Liver (tissue), 9 donors: Measurements from ENCODE around the gene NOL4L. TPM values are rescaled to one million over a fixed set of nuclear protein-coding genes. Genes with fewer than 3 reads are reported as not detected.

Experiments
- DNase-seq: peaks from one replicate; pipeline ENCODE4 v3.0.0-alpha.2; 2017; ENCODE audit warnings: low spot score
- H3K27ac ChIP-seq, 2 donors: one replicate each; pipeline ENCODE4 v1.7.0; 2013; ENCODE audit warnings: inconsistent platforms in 2 of 2, low read length in 2 of 2, control low read depth in 1 of 2, low read depth in 1 of 2, mild to moderate bottlenecking in 1 of 2
- H3K27me3 ChIP-seq, 4 donors: one replicate each; pipeline versions ENCODE4 v1.6.1 to v1.7.0; 2013; ENCODE audit warnings: low read length in 3 of 4, inconsistent platforms in 1 of 4, mild to moderate bottlenecking in 1 of 4, moderate library complexity in 1 of 4; ENCODE audit not compliant: control insufficient read depth in 4 of 4, insufficient read depth in 4 of 4
- H3K36me3 ChIP-seq, 4 donors: one replicate each; pipeline versions ENCODE4 v1.6.1 to v1.7.0; 2013; ENCODE audit warnings: low read length in 3 of 4, mild to moderate bottlenecking in 3 of 4, low read depth in 1 of 4, moderate library complexity in 1 of 4; ENCODE audit not compliant: control insufficient read depth in 4 of 4, insufficient read depth in 3 of 4
- H3K4me1 ChIP-seq, 4 donors: one replicate each; pipeline versions ENCODE4 v1.6.1 to v1.7.0; 2013; ENCODE audit warnings: low read length in 3 of 4, mild to moderate bottlenecking in 3 of 4, moderate library complexity in 1 of 4; ENCODE audit not compliant: control insufficient read depth in 4 of 4, insufficient read depth in 4 of 4
- H3K4me3 ChIP-seq, 3 donors: one replicate each; pipeline versions ENCODE4 v1.6.1 to v1.7.0; 2013; ENCODE audit warnings: low read length in 3 of 3, control low read depth in 1 of 3, low read depth in 1 of 3, mild to moderate bottlenecking in 1 of 3
- H3K9ac ChIP-seq, 2 donors: one replicate each; pipeline ENCODE4 v1.7.0; 2013; ENCODE audit warnings: low read length in 2 of 2, mild to moderate bottlenecking in 2 of 2, moderate library complexity in 2 of 2, control low read depth in 1 of 2, low read depth in 1 of 2
- H3K9me3 ChIP-seq, 4 donors: one replicate each; pipeline versions ENCODE4 v1.6.1 to v1.7.0; 2013; ENCODE audit warnings: low read length in 3 of 4; ENCODE audit not compliant: control insufficient read depth in 4 of 4
- ATF3 ChIP-seq: IDR thresholded peaks from 2 replicates; pipeline ENCODE4 v1.6.1; 2016; ENCODE audit warnings: antibody characterized with exemption
- CTCF ChIP-seq: fragments of 150-350 bp; IDR thresholded peaks from 2 replicates; pipeline ENCODE4 v1.5.1; 2017; ENCODE audit warnings: improper control_type of control experiment, low read depth, low read length; ENCODE audit not compliant: missing input control
- EGR1 ChIP-seq, 2 donors: IDR thresholded peaks; 2 replicates each; pipeline ENCODE4 v1.6.1; 2016 to 2018; ENCODE audit warnings: antibody characterized with exemption in 2 of 2, low read depth in 2 of 2
- FOXA1 ChIP-seq: IDR thresholded peaks from 2 replicates; pipeline ENCODE4 v1.6.1; 2016; ENCODE audit warnings: antibody characterized with exemption
- FOXA2 ChIP-seq: IDR thresholded peaks from 2 replicates; pipeline ENCODE4 v1.6.1; 2016; ENCODE audit warnings: antibody characterized with exemption
- GABPA ChIP-seq, 2 donors: IDR thresholded peaks in 1 of 2; conservative IDR thresholded peaks in 1 of 2; 2 replicates each; pipeline ENCODE4 v1.6.1; 2016; ENCODE audit warnings: antibody characterized with exemption in 2 of 2, mild to moderate bottlenecking in 1 of 2, moderate library complexity in 1 of 2
- HNF4G ChIP-seq: IDR thresholded peaks from 2 replicates; pipeline ENCODE4 v1.6.1; 2016; ENCODE audit warnings: antibody characterized with exemption
- JUND ChIP-seq, 2 donors: IDR thresholded peaks; 2 replicates each; pipeline ENCODE4 v1.6.1; 2016; ENCODE audit warnings: antibody characterized with exemption in 2 of 2
- NR2F2 ChIP-seq: IDR thresholded peaks from 2 replicates; pipeline ENCODE4 v1.6.1; 2016; ENCODE audit warnings: antibody characterized with exemption
- RAD21 ChIP-seq, 2 donors: IDR thresholded peaks; 2 replicates each; pipeline ENCODE4 v1.6.1; 2016; ENCODE audit warnings: antibody characterized with exemption in 2 of 2, mild to moderate bottlenecking in 2 of 2
- RXRA ChIP-seq, 2 donors: IDR thresholded peaks; 2 replicates each; pipeline ENCODE4 v1.6.1; 2017 to 2018; ENCODE audit warnings: antibody characterized with exemption in 2 of 2, mild to moderate bottlenecking in 1 of 2
- SP1 ChIP-seq: IDR thresholded peaks from 2 replicates; pipeline ENCODE4 v1.6.1; 2018; ENCODE audit warnings: antibody characterized with exemption, mild to moderate bottlenecking
- TAF1 ChIP-seq: conservative IDR thresholded peaks from 2 replicates; pipeline ENCODE4 v1.6.1; 2016; ENCODE audit warnings: antibody characterized with exemption, mild to moderate bottlenecking
- ZBTB33 ChIP-seq: IDR thresholded peaks from 2 replicates; pipeline ENCODE4 v1.6.1; 2016; ENCODE audit warnings: antibody characterized with exemption
- WGBS: extraction: QIAGEN DNeasy Blood & Tissue Kit; methylation state at CpG from one replicate; pipeline ENCODE4 v1.1.7; 2013; 5-methylcytosine and 5-hydroxymethylcytosine counted together
- polyA plus RNA-seq, 2 donors: library from polyadenylated mRNA; stranded (reverse) in 1 of 2; unstranded in 1 of 2; fragments of 200-250 nt in 1 of 2; fragments of >200 nt in 1 of 2; fragmentation: Nextera tagmentation in 1 of 2; extraction: Ambion mirVana in 1 of 2; gene quantifications; one replicate each; pipeline versions ENCODE4 v1.2.1 to v1.2.3, GENCODE V29; 2013 to 2015
- total RNA-seq, 2 donors: library from RNA; depleted of rRNA; stranded (reverse); fragments of >200 nt; gene quantifications; one replicate each; pipeline ENCODE4 v1.2.3, GENCODE V29; 2014
- TF ChIP-seq, protein P1 (sequence below): IDR thresholded peaks from 2 replicates; pipeline ENCODE4 v1.6.1; 2016; ENCODE audit warnings: antibody characterized with exemption
- TF ChIP-seq, protein P2 (sequence below): IDR thresholded peaks from 2 replicates; pipeline ENCODE4 v1.6.1; 2016; ENCODE audit warnings: antibody characterized with exemption, mild to moderate bottlenecking
- donor health status: healthy.
- donor health status: healthy.
- donor health status: healthy.
- donor health status: healthy.
- donor health status: healthy.

NOL4L gene
- total and polyA plus RNA-seq, 4 donors: 2.2 to 6.8 (median 4.3) TPM

GRCh38 chr20:32443386-32443974 is 141.7 kb downstream of the NOL4L start (continued):
- TF ChIP-seq CTCF: no peak
- no peak for TF ChIP-seq RXRA (IDR thresholded peaks at IDR 0.05)
- no peak for TF ChIP-seq HNF4G
- TF ChIP-seq FOXA2: no peak
- TF ChIP-seq SP1: no peak
- no peak for TF ChIP-seq GABPA (IDR thresholded peaks at IDR 0.05 in 1 of 2, conservative IDR thresholded peaks at IDR 0.05 in 1 of 2)

GRCh38 chr20:32442630-32443373 is 142.3 kb downstream of the NOL4L start:
- H3K27ac ChIP-seq: no peak overlapping the region
- no peak for DNase-seq
- H3K4me3 ChIP-seq: no peak overlapping the region
- H3K27me3 ChIP-seq: no peaks in the 10 kb centered on the region
- no peak overlapping the region for H3K9ac ChIP-seq
- peaks cover 6 to 41% (median 33%) of the 10 kb centered on the region in 4 donors for H3K4me1 ChIP-seq
- WGBS: 82% methylated on average over 10 of the region's 10 CpGs
- peaks cover 0 to 12% (median 6%) of the 10 kb centered on the region in 4 donors for H3K36me3 ChIP-seq
- no peak for TF ChIP-seq CTCF
- no peak for TF ChIP-seq TAF1
- no peak for TF ChIP-seq JUND (IDR thresholded peaks at IDR 0.05)
- no peak for TF ChIP-seq HNF4G
- no peak for TF ChIP-seq FOXA1
- TF ChIP-seq EGR1 (IDR thresholded peaks at IDR 0.05; ENCODE audit: low read depth in 2 of 2): no peak
- no peak for TF ChIP-seq ZBTB33
- TF ChIP-seq, protein P1, sequence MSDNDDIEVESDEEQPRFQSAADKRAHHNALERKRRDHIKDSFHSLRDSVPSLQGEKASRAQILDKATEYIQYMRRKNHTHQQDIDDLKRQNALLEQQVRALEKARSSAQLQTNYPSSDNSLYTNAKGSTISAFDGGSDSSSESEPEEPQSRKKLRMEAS: no peak
- TF ChIP-seq RAD21 (IDR thresholded peaks at IDR 0.05): no peak
- no peak for TF ChIP-seq RXRA (IDR thresholded peaks at IDR 0.05)
- TF ChIP-seq FOXA2: no peak
- no peak for TF ChIP-seq ATF3
- TF ChIP-seq NR2F2: no peak
- no peak for TF ChIP-seq SP1
- TF ChIP-seq, protein P2, sequence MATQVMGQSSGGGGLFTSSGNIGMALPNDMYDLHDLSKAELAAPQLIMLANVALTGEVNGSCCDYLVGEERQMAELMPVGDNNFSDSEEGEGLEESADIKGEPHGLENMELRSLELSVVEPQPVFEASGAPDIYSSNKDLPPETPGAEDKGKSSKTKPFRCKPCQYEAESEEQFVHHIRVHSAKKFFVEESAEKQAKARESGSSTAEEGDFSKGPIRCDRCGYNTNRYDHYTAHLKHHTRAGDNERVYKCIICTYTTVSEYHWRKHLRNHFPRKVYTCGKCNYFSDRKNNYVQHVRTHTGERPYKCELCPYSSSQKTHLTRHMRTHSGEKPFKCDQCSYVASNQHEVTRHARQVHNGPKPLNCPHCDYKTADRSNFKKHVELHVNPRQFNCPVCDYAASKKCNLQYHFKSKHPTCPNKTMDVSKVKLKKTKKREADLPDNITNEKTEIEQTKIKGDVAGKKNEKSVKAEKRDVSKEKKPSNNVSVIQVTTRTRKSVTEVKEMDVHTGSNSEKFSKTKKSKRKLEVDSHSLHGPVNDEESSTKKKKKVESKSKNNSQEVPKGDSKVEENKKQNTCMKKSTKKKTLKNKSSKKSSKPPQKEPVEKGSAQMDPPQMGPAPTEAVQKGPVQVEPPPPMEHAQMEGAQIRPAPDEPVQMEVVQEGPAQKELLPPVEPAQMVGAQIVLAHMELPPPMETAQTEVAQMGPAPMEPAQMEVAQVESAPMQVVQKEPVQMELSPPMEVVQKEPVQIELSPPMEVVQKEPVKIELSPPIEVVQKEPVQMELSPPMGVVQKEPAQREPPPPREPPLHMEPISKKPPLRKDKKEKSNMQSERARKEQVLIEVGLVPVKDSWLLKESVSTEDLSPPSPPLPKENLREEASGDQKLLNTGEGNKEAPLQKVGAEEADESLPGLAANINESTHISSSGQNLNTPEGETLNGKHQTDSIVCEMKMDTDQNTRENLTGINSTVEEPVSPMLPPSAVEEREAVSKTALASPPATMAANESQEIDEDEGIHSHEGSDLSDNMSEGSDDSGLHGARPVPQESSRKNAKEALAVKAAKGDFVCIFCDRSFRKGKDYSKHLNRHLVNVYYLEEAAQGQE: no peak
- H3K9me3 ChIP-seq: no peaks in the 10 kb centered on the region
